GM19467 (cell line): ENCODE results near the gene PRRT2.
A peak's percentile ranks its signal among the peaks of the same experiment; 100 is the strongest.
"Not testable (repeated sequence)": the region's sequence is repeated elsewhere in the genome, so short reads cannot be mapped to it uniquely, and the experiment has no call there.

Experiments
- ATAC-seq: cut with Tn5 transposase; IDR thresholded peaks from one replicate; pipeline ENCODE4 v1.9.1; 2021; ENCODE audit warnings: mild to moderate bottlenecking, moderate library complexity; ENCODE audit not compliant: unreplicated experiment

Gene PRRT2

GRCh38 chr16:29790949-29791844 lies 20.8 kb upstream of the PRRT2 start:
- no peak for ATAC-seq

GRCh38 chr16:29791845-29792807 lies 19.9 kb upstream of the PRRT2 start:
- ATAC-seq: no peak

GRCh38 chr16:29793153-29793552 lies 18.8 kb upstream of the PRRT2 start:
- ATAC-seq: not testable (repeated sequence)

- no peak for ATAC-seq
Measured at GRCh38 chr16:29794231-29794710, 17.7 kb upstream of the PRRT2 start.

- ATAC-seq: no peak
Measured at GRCh38 chr16:29802416-29802935, 9.5 kb upstream of the PRRT2 start.

GRCh38 chr16:29804020-29804419 lies 8.0 kb upstream of the PRRT2 start:
- no peak for ATAC-seq

- ATAC-seq: no peak
Measured at GRCh38 chr16:29804455-29805231, 7.3 kb upstream of the PRRT2 start.

GRCh38 chr16:29805232-29806098 lies 6.5 kb upstream of the PRRT2 start:
- peak; percentile 43 for ATAC-seq

- no peak for ATAC-seq
Measured at GRCh38 chr16:29806099-29806579, 5.9 kb upstream of the PRRT2 start, which contains the start of gene MAZ. Gene MAZ (plus strand): TSS chr16:29806529. CDS start chr16:29806702, 173 bp downstream.

GRCh38 chr16:29806641-29807425 lies 5.2 kb upstream of the PRRT2 start:
- no peak for ATAC-seq

- ATAC-seq: no peak
Measured at GRCh38 chr16:29807426-29808218, 4.4 kb upstream of the PRRT2 start.

GRCh38 chr16:29808219-29808900 lies 3.6 kb upstream of the PRRT2 start:
- no peak for ATAC-seq

- ATAC-seq: no peak
Measured at GRCh38 chr16:29809031-29809747, 2.8 kb upstream of the PRRT2 start.

- no peak for ATAC-seq
Measured at GRCh38 chr16:29809850-29810698, 1.9 kb upstream of the PRRT2 start.

- ATAC-seq: no peak
Measured at GRCh38 chr16:29810699-29811169, 1.3 kb upstream of the PRRT2 start.
